PFSK-1 (cell line): Measurements from ENCODE around the gene RORB.

ENCODE experiments used
- FOXP2 ChIP-seq: optimal IDR thresholded peaks from 2 replicates; pipeline ENCODE3; 2011; ENCODE audit warnings: borderline replicate concordance, control low read depth, inconsistent platforms; ENCODE audit not compliant: insufficient read depth; ENCODE audit errors: extremely low read length, extremely low read depth
- POLR2AphosphoS5 ChIP-seq: IDR thresholded peaks from 2 replicates; pipeline ENCODE4 v1.6.1; 2012; ENCODE audit warnings: low read depth, mild to moderate bottlenecking, control low read depth, low read length, moderate library complexity
- REST ChIP-seq, 2 experiments: IDR thresholded peaks; 2 replicates each; pipeline versions ENCODE4 v1.6.1 to v1.8.0; 2011 to 2012; ENCODE audit warnings: low read depth in 2 of 2, low read length in 2 of 2, control low read depth in 1 of 2, inconsistent platforms in 1 of 2, mild to moderate bottlenecking in 1 of 2, moderate library complexity in 1 of 2; ENCODE audit not compliant: insufficient read depth in 1 of 2
- SIN3A ChIP-seq: IDR thresholded peaks from 2 replicates; pipeline ENCODE4 v1.6.1; 2012; ENCODE audit warnings: mild to moderate bottlenecking, low read length, moderate library complexity, borderline replicate concordance; ENCODE audit not compliant: insufficient read depth
- TAF1 ChIP-seq: IDR thresholded peaks from 2 replicates; pipeline ENCODE4 v1.6.1; 2012; ENCODE audit warnings: low read length, control low read depth, borderline replicate concordance; ENCODE audit not compliant: insufficient read depth

The RORB gene

GRCh38 chr9:74500584-74500924 is 3.4 kb downstream of the RORB start:
- no peak for TF ChIP-seq REST (IDR thresholded peaks at IDR 0.05; ENCODE audit: insufficient read depth in 1 of 2, low read depth in 2 of 2, low read length in 2 of 2)
- no peak for TF ChIP-seq FOXP2
- no peak for TF ChIP-seq POLR2AphosphoS5
- no peak for TF ChIP-seq SIN3A

- no peak for TF ChIP-seq POLR2AphosphoS5
- no peak for TF ChIP-seq FOXP2
- TF ChIP-seq REST (IDR thresholded peaks at IDR 0.05; ENCODE audit: insufficient read depth in 1 of 2, low read depth in 2 of 2, low read length in 2 of 2) = no peak
- no peak for TF ChIP-seq TAF1
- TF ChIP-seq SIN3A = no peak
Measured at GRCh38 chr9:74501570-74501969, 4.4 kb downstream of the RORB start.

GRCh38 chr9:74503219-74503618 is 6.1 kb downstream of the RORB start:
- TF ChIP-seq SIN3A = no peak
- no peak for TF ChIP-seq TAF1
- no peak for TF ChIP-seq REST (IDR thresholded peaks at IDR 0.05; ENCODE audit: insufficient read depth in 1 of 2, low read depth in 2 of 2, low read length in 2 of 2)
- no peak for TF ChIP-seq POLR2AphosphoS5
- TF ChIP-seq FOXP2 = no peak

GRCh38 chr9:74503666-74504065 is 6.5 kb downstream of the RORB start:
- TF ChIP-seq TAF1 = no peak
- TF ChIP-seq SIN3A = no peak
- TF ChIP-seq POLR2AphosphoS5 = no peak
- no peak for TF ChIP-seq FOXP2
- TF ChIP-seq REST (IDR thresholded peaks at IDR 0.05; ENCODE audit: insufficient read depth in 1 of 2, low read depth in 2 of 2, low read length in 2 of 2) = no peak

- TF ChIP-seq TAF1 = no peak
- TF ChIP-seq FOXP2 = no peak
Measured at GRCh38 chr9:74511333-74511732, 14.2 kb downstream of the RORB start.
